Gastroesophageal sphincter (tissue), 4 donors: Measurements from ENCODE around the gene CAPN5. TPM values are rescaled to one million over a fixed set of nuclear protein-coding genes. Genes with fewer than 3 reads are reported as not detected.

Experiments
- ATAC-seq: fragments of 150-250 bp; one replicate; pipeline ENCODE4 v1.9.1; 2016; ENCODE audit warnings: mild to moderate bottlenecking, moderate library complexity
- H3K27ac ChIP-seq, 4 donors: fragments of 200-600 bp; sonication (generic) in 3 of 4; 1 replicate in 3 of 4; 2 replicates in 1 of 4; pipeline ENCODE4 v1.5.1; 2016 to 2019
- H3K27me3 ChIP-seq: fragments of 200-600 bp; sonication (generic); one replicate; pipeline ENCODE4 v1.5.1; 2019
- H3K36me3 ChIP-seq, 2 donors: fragments of 200-600 bp; sonication (generic); one replicate each; pipeline ENCODE4 v1.5.1; 2019; ENCODE audit warnings: control low read depth in 1 of 2
- H3K4me1 ChIP-seq, 3 donors: fragments of 200-600 bp; sonication (generic); 1 replicate in 2 of 3; 2 replicates in 1 of 3; pipeline ENCODE4 v1.5.1; 2016 to 2019; ENCODE audit warnings: control low read depth in 2 of 3
- H3K4me3 ChIP-seq, 2 donors: fragments of 200-600 bp; sonication (generic); one replicate each; pipeline ENCODE4 v1.5.1; 2019; ENCODE audit warnings: mild to moderate bottlenecking in 1 of 2, moderate library complexity in 1 of 2
- H3K9me3 ChIP-seq, 3 donors: fragments of 200-600 bp; sonication (generic); one replicate each; pipeline ENCODE4 v1.5.1; 2017 to 2019; ENCODE audit warnings: control low read depth in 2 of 3
- EP300 ChIP-seq: sonication (generic); formaldehyde crosslinking; IDR thresholded peaks from one replicate; pipeline ENCODE4 v1.6.1; 2017; ENCODE audit warnings: antibody characterized with exemption, mild to moderate bottlenecking
- POLR2A ChIP-seq, 2 donors: fragments of 450-650 bp; IDR thresholded peaks; one replicate each; pipeline ENCODE4 v1.6.1; 2017; ENCODE audit warnings: antibody characterized with exemption in 2 of 2, mild to moderate bottlenecking in 2 of 2, moderate library complexity in 1 of 2
- POLR2AphosphoS5 ChIP-seq: sonication (generic); formaldehyde crosslinking; IDR thresholded peaks from one replicate; pipeline ENCODE4 v1.6.1; 2017; ENCODE audit warnings: antibody characterized with exemption
- WGBS, 2 donors: methylation state at CpG; one replicate each; pipeline ENCODE4 v1.1.5; 2018; ENCODE audit warnings: low coverage in 1 of 2; 5-methylcytosine and 5-hydroxymethylcytosine counted together
- total RNA-seq, 4 donors: library from RNA; depleted of rRNA; stranded (reverse); fragments of >200 nt; gene quantifications; one replicate each; pipeline ENCODE4 v1.1.0, GENCODE V29; 2016
- TF ChIP-seq, protein P1 (sequence below), 4 experiments: fragments of 200-600 bp in 2 of 4; fragments of 450-650 bp in 2 of 4; sonication (generic) in 1 of 4; IDR thresholded peaks; one replicate each; pipeline ENCODE4 v1.5.1; 2017 to 2019; ENCODE audit warnings: antibody characterized with exemption in 4 of 4, mild to moderate bottlenecking in 2 of 4, moderate library complexity in 2 of 4

The CAPN5 gene
- total RNA-seq, 4 donors from 2014 or later = 4.1 to 9.4 (median 7.7) TPM

DNA sequence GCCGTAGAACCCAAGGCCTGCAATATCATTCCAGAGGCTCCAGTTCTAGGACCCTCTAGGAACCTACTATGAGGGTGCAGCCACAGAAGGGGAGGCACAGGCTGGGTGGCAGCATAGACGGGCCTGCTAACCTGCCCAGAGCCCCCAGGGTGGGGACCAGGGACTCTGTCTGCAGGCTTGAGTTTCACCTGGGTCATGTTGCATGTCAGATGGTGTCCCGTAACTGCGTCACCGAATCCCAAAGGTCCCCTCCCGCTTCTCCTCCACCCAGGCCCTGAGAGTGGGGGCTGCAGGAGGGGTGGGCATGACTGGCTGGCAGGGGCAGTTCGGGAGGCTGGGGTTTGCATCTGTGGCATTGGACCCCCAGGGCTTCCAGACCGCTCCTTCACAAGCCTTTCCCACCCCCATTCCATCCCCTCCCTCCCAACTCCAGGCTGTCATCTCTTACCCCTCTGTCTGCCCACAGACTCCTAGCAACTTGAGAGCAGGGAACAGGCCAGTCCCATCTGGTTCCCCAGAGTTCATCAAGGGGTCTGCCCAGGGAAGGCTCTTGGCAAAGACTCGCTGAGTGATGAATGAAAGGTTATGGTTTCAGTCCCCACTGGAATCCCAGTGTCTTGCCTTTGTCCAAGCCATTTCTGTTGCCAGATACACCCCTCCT, 77.6 kb downstream of the CAPN5 start:
- Histone ChIP-seq H3K4me1 (peaks cover 0 to 13% (median 4%) of the 10 kb centered on the region in 3 donors), H3K4me3 (no peak overlapping the region), H3K9me3 (no peaks in the 10 kb centered on the region), H3K27me3 (peaks cover 31% of the 10 kb centered on the region), H3K36me3 (no peaks in the 10 kb centered on the region), H3K27ac (no peak overlapping the region)
- WGBS, 2 donors = 90 to 92% methylated on average over 2 to 3 of the region's 9 CpGs
- TF ChIP-seq, protein P1, sequence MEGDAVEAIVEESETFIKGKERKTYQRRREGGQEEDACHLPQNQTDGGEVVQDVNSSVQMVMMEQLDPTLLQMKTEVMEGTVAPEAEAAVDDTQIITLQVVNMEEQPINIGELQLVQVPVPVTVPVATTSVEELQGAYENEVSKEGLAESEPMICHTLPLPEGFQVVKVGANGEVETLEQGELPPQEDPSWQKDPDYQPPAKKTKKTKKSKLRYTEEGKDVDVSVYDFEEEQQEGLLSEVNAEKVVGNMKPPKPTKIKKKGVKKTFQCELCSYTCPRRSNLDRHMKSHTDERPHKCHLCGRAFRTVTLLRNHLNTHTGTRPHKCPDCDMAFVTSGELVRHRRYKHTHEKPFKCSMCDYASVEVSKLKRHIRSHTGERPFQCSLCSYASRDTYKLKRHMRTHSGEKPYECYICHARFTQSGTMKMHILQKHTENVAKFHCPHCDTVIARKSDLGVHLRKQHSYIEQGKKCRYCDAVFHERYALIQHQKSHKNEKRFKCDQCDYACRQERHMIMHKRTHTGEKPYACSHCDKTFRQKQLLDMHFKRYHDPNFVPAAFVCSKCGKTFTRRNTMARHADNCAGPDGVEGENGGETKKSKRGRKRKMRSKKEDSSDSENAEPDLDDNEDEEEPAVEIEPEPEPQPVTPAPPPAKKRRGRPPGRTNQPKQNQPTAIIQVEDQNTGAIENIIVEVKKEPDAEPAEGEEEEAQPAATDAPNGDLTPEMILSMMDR (IDR thresholded peaks at IDR 0.05) = no peak
- TF ChIP-seq EP300 (no peak), POLR2A (IDR thresholded peaks at IDR 0.05) (no peak), POLR2AphosphoS5 (no peak)
- no peak for ATAC-seq

DNA sequence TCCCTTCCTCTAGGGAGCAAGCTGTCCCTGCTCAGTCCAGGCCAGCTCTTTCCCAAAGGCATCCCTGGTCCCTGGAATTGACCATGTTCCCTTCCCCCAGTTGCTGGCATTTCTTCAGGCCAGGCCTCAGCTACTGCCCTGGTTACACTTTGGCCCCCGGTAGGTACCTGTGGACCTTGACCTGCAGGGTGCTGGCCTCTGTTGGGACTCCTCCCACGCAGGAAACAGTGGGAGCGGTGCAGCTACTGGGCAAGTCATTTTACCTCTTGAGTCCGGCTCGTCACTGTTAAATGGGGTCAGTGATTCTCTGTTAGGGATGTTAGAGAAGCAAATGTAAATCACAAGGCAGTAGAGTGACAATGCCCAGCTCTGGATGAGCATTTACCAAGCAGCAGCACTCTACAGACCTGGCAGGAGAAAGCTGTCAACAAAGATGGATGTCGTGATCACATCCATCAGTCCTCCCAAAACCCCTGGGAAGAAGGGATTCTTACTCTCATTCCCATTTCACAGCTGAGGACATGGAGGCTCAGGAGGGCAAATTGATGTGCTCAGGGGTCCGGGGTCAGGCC, 78.2 kb downstream of the CAPN5 start:
- Histone ChIP-seq H3K4me3 (no peak overlapping the region), H3K36me3 (no peaks in the 10 kb centered on the region), H3K4me1 (peaks cover 0 to 13% (median 4%) of the 10 kb centered on the region in 3 donors), H3K27ac (no peak overlapping the region), H3K27me3 (peaks cover 32% of the 10 kb centered on the region), H3K9me3 (no peaks in the 10 kb centered on the region)
- TF ChIP-seq, protein P1 (IDR thresholded peaks at IDR 0.05) = no peak
- TF ChIP-seq POLR2AphosphoS5 (no peak), POLR2A (IDR thresholded peaks at IDR 0.05) (no peak), EP300 (no peak)
- ATAC-seq = no peak
- 80 to 90% methylated on average over 1 to 2 of the region's 7 CpGs for WGBS, 2 donors

DNA sequence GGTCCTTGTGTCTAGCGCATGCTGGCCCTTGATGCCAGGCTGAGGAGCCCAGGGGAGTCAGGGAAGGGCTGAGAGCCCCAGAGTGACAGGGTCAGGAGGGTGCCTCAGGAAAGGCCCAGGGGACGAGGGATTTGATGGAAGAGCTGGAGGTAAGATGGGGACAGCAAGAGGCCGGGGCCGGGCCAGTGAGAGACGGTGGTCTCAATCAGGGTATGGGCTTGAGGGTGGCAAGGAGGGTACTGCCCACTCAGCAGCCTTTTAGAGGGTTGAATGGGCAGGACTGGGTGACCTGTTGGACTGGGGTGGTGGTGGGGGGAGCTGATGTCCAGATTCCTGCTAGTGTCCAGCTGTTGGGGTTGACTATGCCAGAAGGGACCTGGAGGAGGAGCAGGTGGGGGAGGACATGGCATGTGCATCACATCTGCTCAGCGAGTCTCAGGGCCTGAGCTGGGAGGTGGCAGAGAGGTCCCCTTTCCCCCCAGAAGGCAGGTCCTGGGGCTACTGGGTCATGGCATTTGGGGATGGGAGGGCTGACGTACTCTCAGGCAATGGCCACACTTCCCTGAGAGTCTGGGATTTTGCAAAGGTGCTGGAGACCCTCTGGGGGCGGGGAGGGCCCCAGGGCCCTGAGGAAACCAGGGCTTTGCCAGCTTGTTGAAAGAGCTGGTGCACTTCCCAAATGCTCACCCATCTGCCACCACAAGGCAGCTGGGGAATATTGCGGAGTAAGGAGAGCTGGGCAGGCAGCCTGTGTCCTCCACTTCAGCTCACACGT, 79.7 kb downstream of the CAPN5 start:
- H3K9me3 ChIP-seq = no peaks in the 10 kb centered on the region
- H3K4me3 ChIP-seq = no peak overlapping the region
- ATAC-seq = no peak
- H3K27ac ChIP-seq = no peak overlapping the region
- peaks cover 35% of the 10 kb centered on the region for H3K27me3 ChIP-seq
- H3K4me1 ChIP-seq = peaks cover 0 to 6% (median 0%) of the 10 kb centered on the region in 3 donors
- no peak for TF ChIP-seq POLR2AphosphoS5
- TF ChIP-seq POLR2A (IDR thresholded peaks at IDR 0.05) = no peak
- TF ChIP-seq EP300 = no peak
- TF ChIP-seq, protein P1 (IDR thresholded peaks at IDR 0.05) = no peak
- no peaks in the 10 kb centered on the region for H3K36me3 ChIP-seq
- WGBS, 2 donors = 81 to 100% methylated on average over 4 to 5 of the region's 10 CpGs

DNA sequence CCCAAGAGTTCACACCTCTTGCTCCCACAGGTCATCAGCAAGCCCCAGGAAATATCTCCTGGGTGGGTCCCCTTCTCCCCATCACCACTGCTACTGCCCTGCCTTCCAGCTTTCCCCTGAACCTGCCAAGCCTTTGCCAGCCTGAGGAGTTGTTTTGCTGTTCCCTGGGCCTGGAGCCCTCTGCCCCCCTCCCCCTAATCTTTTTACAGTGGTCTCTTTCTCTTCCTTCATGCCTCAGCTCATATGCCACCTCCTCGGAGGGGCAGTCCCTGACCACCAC, 80.2 kb downstream of the CAPN5 start:
- H3K27me3 ChIP-seq = peaks cover 35% of the 10 kb centered on the region
- no peak for ATAC-seq
- TF ChIP-seq POLR2AphosphoS5 (no peak), EP300 (no peak), POLR2A (IDR thresholded peaks at IDR 0.05) (no peak)
- TF ChIP-seq, protein P1 (IDR thresholded peaks at IDR 0.05) = no peak
- H3K36me3 ChIP-seq = no peaks in the 10 kb centered on the region
- H3K27ac ChIP-seq = no peak overlapping the region
- peaks cover 0 to 6% (median 0%) of the 10 kb centered on the region in 3 donors for H3K4me1 ChIP-seq
- H3K4me3 ChIP-seq = no peak overlapping the region
- 92 to 100% methylated on average over 1 of the region's 1 CpG for WGBS, 2 donors
- H3K9me3 ChIP-seq = no peaks in the 10 kb centered on the region
